Stimulated activated CD8-positive, alpha-beta memory T cell treated with anti-CD3 and anti-CD28 coated beads, Interleukin-15, amount 100 ng/mL, for 4 hours (primary cell): ENCODE data around the gene DTNA.
"Not testable (repeated sequence)": the region's sequence is repeated elsewhere in the genome, so short reads cannot be mapped to it uniquely, and the experiment has no call there.

Experiments
- DNase-seq, 2 donors: peaks; one replicate each; pipeline ENCODE4 v3.0.0-alpha.2; 2020; ENCODE audit warnings: low read depth in 2 of 2

The DTNA gene

DNA sequence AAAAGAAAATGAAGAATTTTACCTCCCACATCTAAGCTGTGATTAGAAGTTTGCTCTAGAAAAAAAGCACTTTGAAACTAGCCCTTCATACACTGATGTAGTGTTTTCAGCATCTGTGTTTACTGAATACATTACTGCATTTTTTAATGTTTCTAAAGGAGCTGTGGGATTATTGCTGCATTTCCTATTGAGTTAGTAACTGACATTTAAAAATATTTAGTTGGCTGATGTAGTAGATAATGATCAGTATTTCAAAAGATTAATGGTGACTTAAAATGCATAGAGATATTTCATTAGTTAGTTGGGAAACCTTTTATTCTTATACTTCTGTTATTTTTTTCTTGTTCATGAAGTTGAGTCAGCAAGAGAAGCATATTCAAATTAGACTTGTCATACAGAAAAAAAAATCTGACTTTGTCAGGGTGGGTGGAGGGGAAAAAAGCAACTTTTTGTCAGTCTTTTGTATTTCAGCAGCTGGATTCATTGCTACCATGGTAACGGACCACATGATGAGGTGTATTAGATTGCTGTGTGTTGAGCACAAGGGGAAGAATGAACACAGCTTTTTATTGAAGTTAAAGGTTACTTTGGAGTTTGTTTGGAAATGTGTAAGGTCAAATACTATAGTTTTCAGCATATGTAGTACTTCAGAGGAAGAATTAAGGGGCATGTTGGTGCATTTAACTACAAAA lies at the start of gene DTNA:
DTNA (plus strand) TSS at position 549 of the 692 bp plus-strand sequence. CDS start 45,679 bp downstream, outside the sequence.
- DNase-seq, result no peak

DNA sequence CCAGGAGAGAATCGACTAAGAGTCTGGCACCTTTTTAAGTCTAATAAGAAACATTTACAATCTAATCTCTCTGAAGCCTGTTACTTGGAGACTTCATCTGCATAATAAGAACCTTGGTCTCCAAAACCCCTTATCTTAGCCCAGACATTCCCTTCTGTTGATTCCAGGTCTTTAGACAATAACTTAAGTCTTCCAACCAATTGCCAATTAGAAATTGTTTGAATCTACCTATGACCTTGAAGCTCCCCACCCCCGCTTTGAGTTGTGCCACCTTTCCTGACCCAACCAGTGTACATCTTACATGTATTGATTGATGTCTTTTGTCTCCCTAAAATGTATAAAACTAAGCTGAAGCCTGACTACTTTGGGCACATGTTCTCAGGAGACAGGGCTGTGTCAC lies 49.5 kb upstream of the DTNA start:
- no peak for DNase-seq

DNA sequence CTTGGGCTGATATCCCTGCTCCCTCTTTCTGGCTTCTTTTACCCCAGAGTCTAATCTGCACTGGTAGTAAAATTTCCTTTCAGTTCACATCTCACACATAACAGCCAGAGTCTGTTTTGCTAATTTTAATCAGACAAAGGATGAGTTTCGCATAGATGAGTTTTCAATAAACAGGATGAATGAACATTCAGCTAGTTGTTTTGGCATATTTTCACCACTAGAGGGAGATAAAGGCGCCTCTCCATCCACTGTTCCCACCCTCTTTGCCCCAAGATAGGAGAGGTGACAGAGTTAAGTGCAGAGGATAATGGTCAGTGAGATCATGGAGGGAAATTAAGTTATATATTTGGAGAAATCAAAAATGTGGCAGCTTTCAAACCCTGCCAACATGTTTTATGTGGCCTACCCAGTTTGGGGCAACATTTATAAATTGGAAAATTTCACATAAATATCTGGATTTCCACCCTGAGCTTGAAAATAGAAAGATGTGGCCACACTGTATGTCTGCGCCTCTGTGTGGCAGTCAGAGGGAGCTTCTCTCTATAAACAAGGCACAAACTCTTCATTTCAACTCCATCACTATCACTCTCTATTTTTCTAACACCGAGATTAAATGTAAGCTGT lies 48.5 kb upstream of the DTNA start:
- DNase-seq, result no peak

DNA sequence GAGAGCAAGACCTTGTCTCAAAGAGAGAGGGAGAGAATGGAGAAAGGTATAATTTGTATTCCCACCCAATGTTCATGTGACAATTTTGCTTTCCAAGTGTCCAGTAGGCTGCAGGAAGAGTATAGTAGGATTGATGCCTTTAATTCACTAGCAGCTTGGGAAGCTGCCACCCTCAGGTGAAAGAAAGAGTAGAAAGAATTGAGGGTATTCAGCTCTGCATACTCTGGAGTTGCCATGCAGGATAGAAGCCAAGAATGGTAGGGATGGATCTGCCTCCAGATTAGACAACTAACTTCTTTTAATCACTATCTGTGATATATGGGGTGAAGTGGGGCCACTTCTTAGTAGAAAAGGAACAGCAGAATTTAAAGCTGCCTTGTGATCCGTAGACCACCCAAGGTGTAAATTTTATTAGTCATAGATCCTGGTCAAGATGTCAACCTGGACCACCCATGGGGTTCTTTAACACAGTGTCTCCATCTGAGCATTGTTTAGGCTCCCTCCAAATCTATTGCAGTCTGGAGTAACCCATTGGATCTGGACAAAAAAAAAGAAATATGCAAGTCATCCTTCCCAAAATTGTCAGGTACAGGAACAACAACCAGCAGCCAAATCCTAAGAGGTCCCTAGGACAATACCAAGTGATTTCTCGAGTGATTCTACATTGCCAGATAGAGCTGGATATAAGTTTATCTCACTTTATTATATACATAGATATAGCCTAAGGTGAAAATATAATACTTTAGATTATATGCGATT lies 33.1 kb upstream of the DTNA start:
- DNase-seq, result no peak

DNA sequence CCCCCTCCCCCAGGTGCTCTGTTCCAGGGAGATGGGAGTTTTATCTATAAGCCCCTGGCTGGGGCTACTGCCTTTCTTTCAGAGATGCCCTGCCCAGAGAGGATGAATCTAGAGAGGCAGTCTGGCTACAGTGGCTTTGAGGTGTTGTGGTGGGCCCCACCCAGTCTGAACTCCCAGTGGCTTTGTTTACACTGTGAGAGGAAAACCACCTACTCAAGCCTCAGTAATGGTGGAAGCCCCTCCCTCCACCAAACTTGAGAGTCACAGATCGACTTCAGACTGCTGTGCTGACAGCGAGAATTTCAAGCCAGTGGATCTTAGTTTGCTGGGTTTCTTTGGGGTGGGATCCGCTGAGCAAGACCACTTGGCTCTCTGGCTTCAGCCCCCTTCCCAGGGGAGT lies 20.3 kb upstream of the DTNA start:
- not testable (repeated sequence) for DNase-seq

DNA sequence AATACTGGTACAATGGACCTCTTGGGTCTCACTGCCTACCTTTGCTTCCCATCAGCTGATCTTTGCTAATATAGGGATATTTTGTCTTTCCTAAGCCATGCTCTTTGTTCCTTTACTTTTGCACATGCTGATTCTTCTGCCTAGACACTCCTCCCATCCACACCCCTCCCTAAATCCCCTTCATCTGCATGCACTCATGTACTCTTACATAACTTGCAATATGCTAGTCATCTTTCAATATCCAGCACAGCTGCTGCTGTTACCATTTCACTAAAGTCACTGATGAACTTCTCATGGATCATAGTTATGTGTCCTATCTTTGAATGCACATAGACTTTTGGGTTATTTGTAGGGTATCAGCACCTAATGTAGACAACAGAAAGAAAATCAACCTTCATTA lies 18.5 kb upstream of the DTNA start:
- no peak for DNase-seq

DNA sequence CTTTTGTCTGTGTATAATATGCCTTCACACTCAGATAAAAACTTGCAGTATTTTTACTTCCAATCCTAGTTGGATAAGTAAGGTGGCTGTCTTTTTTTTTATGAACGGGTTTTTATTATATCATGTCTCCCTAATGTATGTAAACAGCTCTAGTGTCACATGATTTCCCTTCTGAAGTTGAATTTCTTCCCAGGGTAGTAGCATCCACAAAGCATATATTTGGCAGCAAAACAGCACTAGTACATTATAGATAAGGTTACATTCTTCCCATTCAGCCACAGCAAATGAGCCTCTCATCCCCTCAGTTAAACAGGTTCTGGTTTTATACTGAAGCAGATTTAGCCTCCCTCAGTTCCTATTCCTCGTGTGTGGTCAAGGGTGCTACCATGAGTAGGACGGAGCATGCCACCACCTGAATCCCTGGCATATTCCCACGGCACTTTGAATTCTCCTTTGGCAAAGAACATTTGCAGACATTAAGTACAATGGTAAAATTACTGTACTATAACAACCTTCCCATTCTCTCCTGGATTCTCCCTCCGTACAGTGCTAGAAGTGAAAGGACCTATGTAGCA lies 15.4 kb upstream of the DTNA start:
- no peak for DNase-seq

DNA sequence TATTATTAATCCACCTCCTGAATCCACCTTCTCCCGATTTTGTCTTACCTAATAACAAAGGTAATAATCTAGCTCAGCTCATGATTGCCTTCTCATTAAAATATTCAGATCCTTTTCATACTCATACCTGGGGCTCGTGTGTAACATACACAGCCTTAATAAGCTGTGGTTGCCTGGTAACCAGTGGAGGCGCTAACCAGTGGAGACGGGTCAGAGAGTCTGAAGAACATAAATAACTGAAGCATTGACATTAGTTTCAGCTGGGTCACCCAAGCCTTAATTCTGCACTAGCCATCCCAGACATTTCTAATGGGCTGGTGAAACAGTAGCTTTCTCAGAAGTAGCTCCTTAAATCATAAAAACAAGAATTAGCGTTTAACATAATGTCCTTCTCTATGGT lies 14.8 kb upstream of the DTNA start:
- DNase-seq, result no peak

DNA sequence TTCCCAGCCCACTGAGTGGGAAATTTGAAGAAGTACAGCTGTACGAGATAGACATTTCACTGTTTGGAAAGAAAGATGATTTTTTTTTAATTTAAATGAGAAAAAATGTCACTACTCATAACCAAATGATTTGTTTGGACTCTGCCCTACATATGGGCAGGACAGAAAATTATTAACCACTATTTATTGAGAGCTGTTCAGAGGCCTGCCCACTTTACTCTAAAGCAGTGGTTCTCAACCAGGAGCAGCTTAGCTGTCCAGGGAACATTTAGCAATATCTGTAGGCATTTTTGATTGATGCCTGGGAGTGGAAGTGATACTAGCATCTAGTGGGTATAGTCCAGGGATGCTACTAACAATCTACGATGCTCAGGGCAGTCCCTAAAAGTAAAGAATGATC lies 13.4 kb upstream of the DTNA start:
- DNase-seq, result no peak

DNA sequence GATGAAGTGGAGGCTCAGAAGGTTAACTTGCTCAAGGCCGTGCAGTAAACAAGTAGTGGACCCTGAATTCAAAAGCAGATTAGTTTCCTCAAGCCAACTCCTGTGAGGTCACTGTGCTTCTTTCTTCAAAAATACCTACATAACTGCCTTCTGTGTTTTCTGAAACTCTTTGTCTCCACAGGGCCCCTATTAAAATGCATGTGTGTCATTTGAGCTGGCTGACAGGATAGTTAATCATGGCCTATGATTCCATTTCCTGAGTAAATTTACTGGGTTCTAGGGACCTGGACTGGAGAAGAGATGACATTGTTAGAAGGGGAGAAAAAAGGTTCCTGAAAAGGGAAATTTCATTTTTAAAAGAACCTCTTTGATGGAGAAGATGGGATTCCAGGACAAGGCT lies 12.9 kb upstream of the DTNA start:
- DNase-seq, result no peak

DNA sequence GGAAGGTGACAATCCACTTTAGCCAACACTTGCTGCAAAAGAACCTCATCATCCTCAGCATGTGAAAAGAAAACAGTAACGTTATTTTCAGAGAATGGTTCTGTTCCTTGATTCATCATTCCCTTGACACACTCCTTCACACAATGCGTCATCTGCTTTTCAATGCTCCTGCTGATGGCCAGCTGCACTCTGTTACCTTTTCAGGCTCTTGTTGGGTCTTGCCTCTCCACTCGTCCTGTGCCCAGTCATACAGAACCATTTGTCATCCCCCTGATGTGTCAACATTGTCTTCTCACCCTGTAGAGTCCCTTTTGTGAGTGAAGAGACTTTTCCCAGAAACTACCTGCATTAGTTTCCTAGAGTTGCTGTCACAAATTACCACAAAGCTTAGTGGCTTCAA lies 12.2 kb upstream of the DTNA start:
- DNase-seq, result no peak

DNA sequence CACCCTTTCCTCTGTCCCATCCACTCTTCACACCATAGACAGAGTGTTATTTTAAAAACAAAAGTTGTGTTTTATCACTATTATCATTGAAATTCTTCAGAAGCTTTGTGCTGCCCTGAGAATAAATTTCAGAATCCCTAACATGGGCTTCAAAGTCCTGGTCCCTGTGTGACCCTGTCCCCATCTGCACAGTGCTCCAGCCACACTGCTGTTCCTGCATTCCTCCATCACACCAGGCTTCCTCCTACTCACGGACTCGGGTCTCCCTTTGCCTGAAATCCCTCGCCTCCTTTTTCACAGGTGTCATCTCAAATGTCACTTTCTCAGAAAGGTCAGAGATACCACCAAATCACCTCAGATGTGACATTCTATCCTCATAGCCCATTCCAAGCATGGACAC lies 8.2 kb upstream of the DTNA start:
- no peak for DNase-seq

DNA sequence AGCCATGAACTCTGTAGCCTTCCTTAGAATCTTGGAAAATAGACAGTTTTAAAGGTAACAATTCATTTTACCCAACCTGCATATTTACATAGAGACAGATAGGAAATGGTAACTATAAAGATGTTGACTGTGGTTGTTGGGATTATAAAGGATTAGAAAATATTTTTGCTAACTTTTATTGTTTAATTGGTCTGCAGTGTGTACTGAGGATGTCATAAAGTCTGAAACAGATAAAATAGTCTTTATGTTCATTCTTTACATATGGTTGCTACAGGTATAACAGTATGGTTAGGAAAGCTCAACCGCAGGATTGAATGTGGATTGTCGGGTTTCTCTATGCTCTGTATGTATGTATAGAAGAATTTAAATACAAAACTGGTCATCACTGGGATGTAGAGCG lies 7.3 kb upstream of the DTNA start:
- no peak for DNase-seq

DNA sequence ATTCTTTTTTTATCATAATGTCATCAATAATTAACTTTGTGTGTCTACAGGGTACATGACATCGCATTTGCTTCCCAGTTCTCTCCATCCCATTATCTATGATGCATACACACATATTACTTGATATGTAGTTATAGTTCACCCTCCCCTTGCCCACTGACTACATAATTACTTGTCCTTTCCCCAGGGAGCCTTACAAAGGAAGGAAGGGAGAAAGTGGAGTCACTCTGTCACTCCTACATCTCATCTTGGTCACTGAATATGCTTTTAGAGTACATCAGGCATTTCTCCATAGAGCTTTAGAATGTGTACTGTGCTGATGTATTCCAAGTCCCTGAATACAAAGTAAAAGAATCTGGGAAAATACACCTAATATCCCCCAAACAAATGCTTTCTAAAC lies 6.0 kb upstream of the DTNA start:
- DNase-seq, result no peak

DNA sequence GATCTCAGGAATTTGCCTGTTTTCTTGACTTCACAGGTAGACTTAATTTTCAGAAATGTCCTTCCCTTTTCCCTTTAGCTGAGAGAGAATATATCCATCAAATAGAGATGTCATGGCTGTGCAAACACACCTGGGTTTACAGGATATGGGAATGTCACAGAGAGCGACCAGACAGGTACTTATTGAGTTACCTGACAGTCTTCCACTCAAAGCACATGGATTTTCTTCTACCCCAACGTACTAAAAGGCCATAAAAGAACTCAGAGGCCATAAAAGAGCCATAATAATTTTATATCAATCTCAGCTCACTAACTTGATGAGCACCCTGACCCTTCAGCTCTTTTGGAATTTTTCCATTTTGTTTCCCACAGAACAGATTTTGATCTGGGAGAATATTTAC lies 5.3 kb upstream of the DTNA start:
- no peak for DNase-seq

DNA sequence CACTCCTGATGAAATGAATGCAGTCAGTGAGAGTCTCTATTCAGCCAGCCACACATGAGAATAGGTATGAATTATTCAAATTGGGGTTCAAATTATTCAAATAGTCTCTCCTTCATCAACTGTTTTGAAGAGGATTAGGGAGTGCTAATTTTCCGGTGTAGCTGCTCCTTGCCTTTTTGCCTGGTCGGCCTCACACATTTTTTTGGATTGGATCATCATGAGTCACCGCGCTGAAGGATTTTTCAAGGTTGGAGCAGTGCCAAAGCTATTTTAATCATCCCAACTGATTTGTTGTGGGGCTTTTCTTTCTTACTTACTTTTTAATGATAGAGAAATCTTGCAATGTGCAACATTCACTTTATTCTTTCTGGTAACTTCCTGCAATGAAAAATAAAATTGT lies 2.4 kb upstream of the DTNA start:
- no peak for DNase-seq

DNA sequence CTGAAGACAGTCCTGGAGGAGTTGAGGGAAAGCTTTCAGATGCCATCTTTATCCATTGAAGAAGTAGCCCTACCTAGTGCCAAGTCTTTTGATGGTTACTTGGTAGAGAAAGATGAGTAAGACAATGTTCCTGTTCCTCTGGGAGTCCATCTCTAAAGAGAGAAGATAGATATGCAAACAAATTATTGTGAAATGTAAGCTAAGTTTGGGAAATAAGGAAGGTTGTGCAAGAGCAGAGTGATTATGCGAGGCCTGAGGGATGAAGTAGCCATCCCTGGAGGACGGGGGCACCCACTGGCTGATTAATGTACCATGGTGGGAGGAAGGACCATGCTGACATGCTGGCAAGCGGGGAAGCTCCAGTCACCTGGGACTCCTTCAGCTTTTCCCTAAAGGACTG lies 994 bp upstream of the DTNA start:
- DNase-seq, result no peak

DNA sequence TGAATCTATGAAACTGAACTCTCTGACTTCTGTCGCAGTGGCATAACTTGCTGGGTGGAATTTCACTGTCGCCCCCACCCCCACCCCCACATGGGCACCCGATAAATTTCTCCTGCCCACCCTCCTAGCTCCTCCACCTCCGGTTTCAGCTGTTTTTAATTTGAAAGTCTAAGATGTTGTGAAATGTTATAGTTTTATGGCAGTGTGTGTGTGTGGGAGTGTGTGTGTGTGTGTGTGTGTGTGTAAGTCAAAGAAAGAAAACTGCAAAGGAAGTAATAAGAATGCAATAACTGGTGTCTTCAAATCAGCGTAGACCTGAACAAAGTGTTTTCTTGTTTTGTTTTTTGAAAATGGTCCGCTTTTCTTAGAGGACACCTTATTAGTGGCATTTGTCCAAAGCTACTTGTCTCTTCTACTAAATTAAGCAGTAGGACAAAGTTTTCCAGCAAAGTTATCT lies 388 bp downstream of the DTNA start:
- DNase-seq, result no peak

DNA sequence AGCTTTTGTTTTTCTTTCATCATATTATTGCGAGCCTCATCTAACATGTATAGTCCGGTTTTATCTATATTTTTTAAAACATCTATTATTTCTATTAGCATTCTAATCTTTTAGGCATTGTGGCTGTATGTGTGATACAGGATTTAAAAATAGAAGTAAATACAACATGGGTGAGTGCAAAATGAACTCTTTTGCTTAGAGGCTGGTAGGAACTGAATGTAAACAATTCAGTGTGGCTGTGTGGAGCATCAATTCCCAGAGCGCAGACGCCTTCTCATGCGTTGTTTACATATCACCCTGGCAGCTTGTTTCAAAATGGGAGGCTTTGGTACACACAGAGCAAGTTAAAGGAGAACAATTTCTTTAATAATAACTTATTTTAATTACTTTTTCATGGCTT lies 836 bp downstream of the DTNA start:
- no peak for DNase-seq

DNA sequence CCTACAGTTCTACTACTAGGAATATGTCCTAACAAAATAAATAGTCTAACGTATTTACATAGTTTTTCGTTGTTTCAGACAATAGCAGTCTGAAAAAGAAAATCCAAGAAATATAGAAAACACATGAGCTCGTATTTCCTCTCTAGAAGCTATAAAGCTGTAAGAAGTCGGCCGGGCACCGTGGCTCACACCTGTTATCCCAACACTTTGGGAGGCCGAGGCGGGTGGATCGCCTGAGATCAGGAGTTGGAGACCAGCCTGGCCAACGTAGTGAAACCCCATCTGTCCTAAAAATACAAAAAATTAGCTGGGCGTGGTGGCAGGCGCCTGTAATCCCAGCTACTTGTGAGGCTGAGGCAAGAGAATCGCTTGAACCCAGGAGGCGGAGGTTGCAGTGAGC lies 6.0 kb downstream of the DTNA start:
- not testable (repeated sequence) for DNase-seq

DNA sequence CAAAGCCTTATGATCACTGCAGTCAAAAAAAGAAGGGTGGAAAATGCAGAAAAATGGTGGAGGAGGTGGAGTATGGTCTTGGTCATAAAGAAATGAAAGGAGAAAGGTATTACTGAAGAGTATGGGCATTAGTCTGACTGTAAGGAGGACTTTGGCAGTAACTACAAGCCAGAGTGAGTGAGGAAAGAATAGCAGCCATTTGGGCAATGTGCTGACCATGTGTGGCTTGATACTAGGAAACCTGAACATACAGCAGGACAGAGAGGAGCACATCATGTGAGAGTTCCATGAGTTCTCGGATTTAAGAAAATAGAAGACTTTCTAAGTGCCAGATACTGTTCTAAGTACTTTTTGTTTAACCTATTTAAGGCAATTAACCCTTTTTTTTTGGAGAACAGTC lies 8.5 kb downstream of the DTNA start:
- no peak for DNase-seq

DNA sequence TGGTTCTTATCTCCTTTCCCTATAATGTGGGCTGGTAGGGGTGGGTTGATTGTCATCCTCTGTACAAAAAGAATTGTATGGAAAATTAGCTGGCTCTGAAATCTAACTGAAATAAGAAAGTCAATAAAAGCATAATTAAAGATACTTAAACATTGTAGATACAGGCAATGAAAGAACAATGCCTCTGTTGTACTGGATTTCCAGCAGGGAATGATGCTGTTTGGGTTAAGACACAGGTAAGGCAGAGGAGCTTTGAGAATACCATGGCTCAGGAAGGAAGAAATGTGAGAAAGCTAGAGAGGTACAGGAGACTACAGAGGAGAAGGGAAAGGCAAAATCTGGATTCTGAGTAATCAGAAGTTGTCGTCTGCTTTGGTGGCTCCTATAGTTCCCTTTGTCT lies 10.1 kb downstream of the DTNA start:
- DNase-seq, result no peak

DNA sequence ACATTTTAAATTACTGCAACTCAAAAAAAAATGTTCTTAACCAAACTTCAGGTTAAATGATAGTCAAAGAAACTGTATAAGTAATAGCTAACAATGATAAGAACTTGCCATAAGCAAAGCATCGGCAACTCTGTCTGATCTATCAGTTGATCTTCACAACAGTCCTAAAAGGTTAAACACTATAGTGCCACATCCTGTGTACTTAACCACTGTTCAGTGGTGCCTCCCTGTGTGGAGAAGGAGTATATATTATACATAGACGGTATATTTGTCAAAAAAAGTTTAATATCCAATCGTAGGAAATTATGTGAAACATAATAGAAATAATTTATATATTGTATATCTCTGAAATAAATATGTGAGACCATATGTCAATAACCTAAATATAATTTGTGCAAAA lies 13.0 kb downstream of the DTNA start:
- no peak for DNase-seq
